ENCODE measurements around the gene MYLK4. TPM values are rescaled to one million over a fixed set of nuclear protein-coding genes. Genes with fewer than 3 reads are reported as not detected.

The MYLK4 gene
- total and polyA plus RNA-seq, 2 of the 13 experiments (the other 11 are each of a cell fraction or from before 2014, with no cell fraction given): 0.26 to 0.29 TPM

DNA sequence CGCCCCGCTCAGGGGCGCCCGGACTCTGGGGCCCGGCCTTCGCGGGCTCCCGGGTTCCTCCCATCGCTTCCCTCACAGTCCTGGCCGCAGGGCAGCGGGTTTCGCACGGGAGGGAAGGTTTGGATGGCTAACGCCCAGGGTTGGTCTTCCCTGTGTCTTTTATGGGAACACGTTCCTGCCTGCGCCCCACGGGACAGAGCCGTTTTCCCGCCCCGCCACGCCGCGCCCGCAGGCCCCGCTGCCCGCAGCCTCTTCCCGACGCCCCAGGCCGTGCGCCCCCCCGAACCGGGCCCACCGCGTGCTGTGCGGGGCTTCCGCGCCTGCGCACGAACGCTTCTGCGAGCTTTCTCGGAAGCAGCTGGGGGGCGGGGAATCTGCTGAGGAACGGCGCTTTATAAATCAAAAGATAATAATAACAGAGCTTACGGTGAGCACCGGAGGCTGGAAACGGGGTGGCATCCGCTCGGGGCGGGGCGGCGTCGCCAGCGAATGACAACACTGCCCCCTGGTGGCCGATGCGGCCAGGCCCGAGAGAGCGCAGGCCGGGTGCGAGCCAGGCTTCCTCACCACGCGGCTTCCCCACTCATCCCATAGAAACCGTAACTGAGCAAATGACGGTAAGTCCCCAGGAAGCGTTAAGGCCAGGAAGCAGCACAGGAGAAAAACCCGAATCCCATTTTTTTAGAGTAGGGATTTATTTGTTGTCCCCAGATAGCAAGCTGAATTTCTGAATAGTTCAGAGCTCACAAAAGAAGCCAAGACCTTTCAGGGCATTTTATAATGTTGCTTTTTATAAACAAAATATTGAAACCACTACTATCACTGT, 116.4 kb downstream of the MYLK4 start (continued):
- TF ChIP-seq, protein P1, sequence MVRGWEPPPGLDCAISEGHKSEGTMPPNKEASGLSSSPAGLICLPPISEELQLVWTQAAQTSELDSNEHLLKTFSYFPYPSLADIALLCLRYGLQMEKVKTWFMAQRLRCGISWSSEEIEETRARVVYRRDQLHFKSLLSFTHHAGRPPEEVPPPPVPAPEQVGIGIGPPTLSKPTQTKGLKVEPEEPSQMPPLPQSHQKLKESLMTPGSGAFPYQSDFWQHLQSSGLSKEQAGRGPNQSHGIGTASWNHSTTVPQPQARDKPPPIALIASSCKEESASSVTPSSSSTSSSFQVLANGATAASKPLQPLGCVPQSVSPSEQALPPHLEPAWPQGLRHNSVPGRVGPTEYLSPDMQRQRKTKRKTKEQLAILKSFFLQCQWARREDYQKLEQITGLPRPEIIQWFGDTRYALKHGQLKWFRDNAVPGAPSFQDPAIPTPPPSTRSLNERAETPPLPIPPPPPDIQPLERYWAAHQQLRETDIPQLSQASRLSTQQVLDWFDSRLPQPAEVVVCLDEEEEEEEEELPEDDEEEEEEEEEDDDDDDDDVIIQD (CRISPR knock-in tag; IDR thresholded peaks at IDR 0.05; ENCODE audit: low read depth): peak; percentile 38; the same call in 1 of the 2 replicates
- TF ChIP-seq ZNF652 (CRISPR knock-in tag; IDR thresholded peaks at IDR 0.05; ENCODE audit: borderline replicate concordance, low read depth): 0 out of 2 replicates have a peak, but pooled peaks have one; percentile 5
- no peak for TF ChIP-seq KLF13 (CRISPR knock-in tag; IDR thresholded peaks at IDR 0.05)
- TF ChIP-seq SNRNP70 (IDR thresholded peaks at IDR 0.05; ENCODE audit: low read depth, low read length): no peak
- no peak for TF ChIP-seq MTF1 (CRISPR knock-in tag; IDR thresholded peaks at IDR 0.05)
- TF ChIP-seq ZNF317 (CRISPR knock-in tag; IDR thresholded peaks at IDR 0.05): peak; percentile 36; the same call in 1 of the 2 replicates
- TF ChIP-seq REST (IDR thresholded peaks at IDR 0.05; ENCODE audit: borderline replicate concordance in 1 of 2, low read depth in 1 of 2, low read length in 2 of 2): no peak
- TF ChIP-seq GFI1 (CRISPR knock-in tag; IDR thresholded peaks at IDR 0.05; ENCODE audit: borderline replicate concordance): no peak
- TF ChIP-seq ZNF460 (CRISPR knock-in tag; IDR thresholded peaks at IDR 0.05; ENCODE audit: borderline replicate concordance): no peak; the same call in 1 of the 2 replicates
- no peak for TF ChIP-seq SRSF1 (optimal IDR thresholded peaks at IDR 0.05; ENCODE audit: low read depth, low read length)
- peak; percentile 83; the same call in 1 of the 2 replicates for TF ChIP-seq KDM5B (CRISPR knock-in tag; IDR thresholded peaks at IDR 0.05; ENCODE audit: borderline replicate concordance)
- TF ChIP-seq IKZF4 (CRISPR knock-in tag; IDR thresholded peaks at IDR 0.05; ENCODE audit: borderline replicate concordance, low read depth, not compliant biosample characterization): no peak
- peak; percentile 77; the same call in 1 of the 2 replicates for TF ChIP-seq FOXC1 (CRISPR knock-in tag; IDR thresholded peaks at IDR 0.05; ENCODE audit: borderline replicate concordance)
- TF ChIP-seq, protein P2, sequence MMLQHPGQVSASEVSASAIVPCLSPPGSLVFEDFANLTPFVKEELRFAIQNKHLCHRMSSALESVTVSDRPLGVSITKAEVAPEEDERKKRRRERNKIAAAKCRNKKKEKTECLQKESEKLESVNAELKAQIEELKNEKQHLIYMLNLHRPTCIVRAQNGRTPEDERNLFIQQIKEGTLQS (CRISPR knock-in tag; IDR thresholded peaks at IDR 0.05): no peak
- no peak for TF ChIP-seq PAXIP1 (CRISPR knock-in tag; conservative IDR thresholded peaks at IDR 0.05)
- TF ChIP-seq ZNF678 (CRISPR knock-in tag; IDR thresholded peaks at IDR 0.05): no peak
- TF ChIP-seq, protein P3, sequence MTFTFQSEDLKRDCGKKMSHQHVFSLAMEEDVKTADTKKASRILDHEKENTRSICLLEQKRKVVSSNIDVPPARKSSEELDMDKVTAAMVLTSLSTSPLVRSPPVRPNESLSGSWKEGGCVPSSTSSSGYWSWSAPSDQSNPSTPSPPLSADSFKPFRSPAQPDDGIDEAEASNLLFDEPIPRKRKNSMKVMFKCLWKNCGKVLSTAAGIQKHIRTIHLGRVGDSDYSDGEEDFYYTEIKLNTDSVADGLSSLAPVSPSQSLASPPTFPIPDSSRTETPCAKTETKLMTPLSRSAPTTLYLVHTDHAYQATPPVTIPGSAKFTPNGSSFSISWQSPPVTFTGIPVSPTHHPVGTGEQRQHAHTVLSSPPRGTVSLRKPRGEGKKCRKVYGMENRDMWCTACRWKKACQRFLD (CRISPR knock-in tag; IDR thresholded peaks at IDR 0.05; ENCODE audit: borderline replicate concordance): peak; percentile 75; the same call in 1 of the 2 replicates

Data from HepG2 (cell line).